ENCODE results near the gene SATB2. TPM values are rescaled to one million over a fixed set of nuclear protein-coding genes. Genes with fewer than 3 reads are reported as not detected.

Gene SATB2
- total RNA-seq, 1 donor, result 12.7 TPM

DNA sequence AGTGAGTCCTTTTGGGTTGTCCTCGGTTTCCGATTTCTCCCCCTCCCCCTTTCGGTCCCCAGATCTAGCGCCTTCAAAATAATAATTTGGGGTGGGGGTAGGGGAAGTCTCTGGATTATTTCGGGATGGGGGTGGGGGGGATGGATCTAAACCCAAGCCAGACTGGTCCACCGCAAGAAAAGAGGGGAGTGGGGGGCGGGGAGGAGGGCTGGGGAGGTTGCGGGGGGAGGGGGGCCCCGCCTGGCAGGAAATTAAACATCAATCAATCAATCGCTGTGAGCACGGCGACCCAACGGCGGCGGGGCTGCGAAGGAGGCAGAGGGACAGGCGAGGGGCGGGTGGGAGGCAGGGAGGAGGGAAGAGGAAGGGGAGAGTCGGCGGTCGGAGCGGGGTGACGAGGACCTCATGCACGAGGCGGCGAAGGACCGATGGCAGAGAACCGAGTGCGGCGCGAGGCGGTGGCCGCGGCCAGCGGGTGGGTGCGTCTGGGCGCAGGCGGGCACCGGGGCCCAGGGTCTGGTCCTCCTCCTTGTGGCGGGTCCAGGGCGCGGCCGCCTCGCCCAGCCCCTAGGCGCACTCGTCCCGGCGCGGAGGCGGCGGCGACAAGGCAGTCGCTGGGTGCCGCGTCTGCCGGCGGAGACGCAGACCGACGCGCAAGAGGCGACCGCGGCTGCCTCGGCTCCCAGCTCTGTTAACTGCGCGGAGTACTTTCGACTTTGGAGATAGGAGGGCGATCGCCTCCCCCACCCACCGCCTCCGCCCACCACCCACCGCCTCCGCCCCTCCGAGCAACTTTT lies 468 bp upstream of the SATB2 start:
- DNase-seq (ENCODE audit: low read depth), result no peak
- peak overlapping the region; percentile 91 for H3K4me3 ChIP-seq (ENCODE audit: low read depth, low read length)
- TF ChIP-seq, protein P1, sequence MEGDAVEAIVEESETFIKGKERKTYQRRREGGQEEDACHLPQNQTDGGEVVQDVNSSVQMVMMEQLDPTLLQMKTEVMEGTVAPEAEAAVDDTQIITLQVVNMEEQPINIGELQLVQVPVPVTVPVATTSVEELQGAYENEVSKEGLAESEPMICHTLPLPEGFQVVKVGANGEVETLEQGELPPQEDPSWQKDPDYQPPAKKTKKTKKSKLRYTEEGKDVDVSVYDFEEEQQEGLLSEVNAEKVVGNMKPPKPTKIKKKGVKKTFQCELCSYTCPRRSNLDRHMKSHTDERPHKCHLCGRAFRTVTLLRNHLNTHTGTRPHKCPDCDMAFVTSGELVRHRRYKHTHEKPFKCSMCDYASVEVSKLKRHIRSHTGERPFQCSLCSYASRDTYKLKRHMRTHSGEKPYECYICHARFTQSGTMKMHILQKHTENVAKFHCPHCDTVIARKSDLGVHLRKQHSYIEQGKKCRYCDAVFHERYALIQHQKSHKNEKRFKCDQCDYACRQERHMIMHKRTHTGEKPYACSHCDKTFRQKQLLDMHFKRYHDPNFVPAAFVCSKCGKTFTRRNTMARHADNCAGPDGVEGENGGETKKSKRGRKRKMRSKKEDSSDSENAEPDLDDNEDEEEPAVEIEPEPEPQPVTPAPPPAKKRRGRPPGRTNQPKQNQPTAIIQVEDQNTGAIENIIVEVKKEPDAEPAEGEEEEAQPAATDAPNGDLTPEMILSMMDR (IDR thresholded peaks at IDR 0.05; ENCODE audit: insufficient read depth, low read length), result no peak

DNA sequence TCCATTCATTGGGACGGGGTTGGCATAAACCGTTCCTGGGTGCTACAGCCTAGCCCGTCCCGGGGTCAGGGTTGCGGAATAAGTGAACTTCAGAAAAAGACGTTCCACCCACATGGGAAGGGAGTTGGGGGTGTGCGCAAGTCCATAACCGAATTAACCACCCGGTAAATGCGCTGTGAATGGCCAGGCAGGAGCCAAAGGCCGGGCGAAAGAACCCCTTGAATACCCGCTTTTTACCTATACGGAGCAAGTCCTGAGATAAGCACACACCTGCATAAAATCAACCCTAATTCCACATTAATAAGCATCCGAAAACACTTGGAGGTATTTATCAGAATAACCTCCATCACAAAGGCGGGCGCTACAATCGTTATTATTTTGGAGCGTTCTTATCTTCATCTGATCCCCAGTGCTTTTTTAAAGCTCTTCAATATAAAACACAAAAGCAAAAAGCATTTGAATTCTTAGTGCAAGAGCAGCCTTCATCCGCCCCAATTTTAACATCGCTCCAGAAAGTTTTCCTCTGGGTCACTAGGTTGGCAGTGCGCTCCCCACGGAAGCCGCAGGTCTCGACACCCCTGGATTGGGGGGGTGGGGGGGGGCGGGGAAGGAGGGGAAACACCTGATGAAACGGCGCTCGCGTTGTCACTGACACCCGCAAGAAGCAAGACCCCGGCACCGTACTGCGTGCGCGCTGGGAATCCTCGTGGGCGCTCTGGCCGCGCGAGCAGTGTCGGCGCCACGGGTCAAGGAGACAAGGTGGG lies 1.2 kb downstream of the SATB2 start:
- DNase-seq (ENCODE audit: low read depth), result peak; percentile 29
- peak overlapping the region; percentile 91 for H3K4me3 ChIP-seq (ENCODE audit: low read depth, low read length)
- TF ChIP-seq, protein P1 (IDR thresholded peaks at IDR 0.05; ENCODE audit: insufficient read depth, low read length), result no peak

DNA sequence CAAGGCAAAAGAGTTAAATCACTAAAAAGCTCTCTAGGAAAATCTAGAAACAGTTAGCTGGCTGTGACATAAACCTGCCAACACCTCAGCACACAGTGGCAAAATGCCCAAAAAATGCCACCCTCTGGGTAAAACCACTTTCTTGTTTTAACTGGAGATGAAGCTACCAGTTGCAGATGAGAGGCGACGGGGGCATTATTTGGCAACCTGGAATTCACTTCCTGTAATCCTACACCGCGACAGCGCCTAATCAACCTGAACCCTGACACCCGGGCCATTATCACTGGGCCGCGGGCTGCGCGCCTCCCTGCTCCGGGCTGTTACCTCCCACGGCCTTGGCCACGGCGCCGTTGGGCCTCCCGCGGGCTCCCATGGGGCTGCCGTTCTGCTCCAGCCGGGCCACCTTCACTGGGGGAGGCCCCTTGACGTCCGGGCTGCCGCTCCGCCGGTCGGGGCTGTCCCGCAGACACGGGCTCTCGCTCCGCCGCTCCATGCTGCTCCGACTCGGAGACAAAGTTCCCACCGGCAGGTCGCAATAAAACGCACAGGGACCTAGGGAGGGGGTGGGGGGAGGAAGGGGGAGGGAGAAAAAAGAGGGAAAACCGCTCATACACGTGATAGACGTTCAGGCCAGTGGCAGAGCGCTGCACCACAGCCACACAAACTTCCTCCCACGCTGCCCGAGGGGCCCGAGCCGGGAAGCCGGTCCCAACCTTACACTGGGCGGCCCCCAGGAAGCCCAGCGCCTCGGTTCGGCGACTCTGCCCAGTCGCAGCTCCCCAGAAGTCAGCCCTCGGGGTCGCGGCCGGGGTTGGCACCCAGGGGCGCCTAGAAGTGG lies 2.0 kb downstream of the SATB2 start:
- peak; percentile 35 for DNase-seq (ENCODE audit: low read depth)
- TF ChIP-seq, protein P1 (IDR thresholded peaks at IDR 0.05; ENCODE audit: insufficient read depth, low read length), result no peak
- peak overlapping the region; percentile 91 for H3K4me3 ChIP-seq (ENCODE audit: low read depth, low read length)

DNA sequence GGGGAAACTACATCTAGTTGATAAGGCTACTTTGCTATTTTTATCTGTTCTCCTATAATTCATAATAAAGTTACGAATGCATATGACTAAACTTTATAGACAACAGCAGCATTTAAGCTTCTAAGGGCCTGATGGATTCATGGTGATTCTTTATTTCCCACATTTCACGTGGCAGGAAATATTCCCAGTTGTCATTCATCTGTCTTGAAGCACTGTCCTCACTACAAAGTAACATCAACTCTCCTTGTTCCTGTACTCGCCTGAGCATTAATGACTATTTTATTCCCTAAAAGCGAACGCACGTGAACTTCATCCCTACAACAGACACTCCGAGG lies 2.6 kb downstream of the SATB2 start:
- TF ChIP-seq, protein P1 (IDR thresholded peaks at IDR 0.05; ENCODE audit: insufficient read depth, low read length), result no peak
- DNase-seq (ENCODE audit: low read depth), result no peak
- peak overlapping the region; percentile 91 for H3K4me3 ChIP-seq (ENCODE audit: low read depth, low read length)

DNA sequence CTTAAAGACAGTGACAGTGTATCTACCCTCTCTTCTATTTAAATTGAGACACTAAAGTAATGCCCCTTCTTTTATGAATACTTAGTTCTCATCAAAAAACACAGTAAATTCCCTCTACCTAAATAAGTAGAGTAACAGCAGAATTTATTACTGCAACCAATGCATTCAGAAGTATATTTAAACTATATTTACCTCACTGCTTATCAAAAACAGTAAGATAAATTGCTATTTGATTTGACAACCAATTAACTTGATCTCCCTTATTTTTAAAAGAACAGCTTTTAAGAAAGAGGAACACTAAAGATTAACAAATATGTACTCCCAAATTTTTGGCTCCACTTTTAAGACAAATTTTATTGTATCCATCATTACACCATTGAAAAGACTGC lies 4.8 kb downstream of the SATB2 start:
- TF ChIP-seq, protein P1 (IDR thresholded peaks at IDR 0.05; ENCODE audit: insufficient read depth, low read length), result no peak

DNA sequence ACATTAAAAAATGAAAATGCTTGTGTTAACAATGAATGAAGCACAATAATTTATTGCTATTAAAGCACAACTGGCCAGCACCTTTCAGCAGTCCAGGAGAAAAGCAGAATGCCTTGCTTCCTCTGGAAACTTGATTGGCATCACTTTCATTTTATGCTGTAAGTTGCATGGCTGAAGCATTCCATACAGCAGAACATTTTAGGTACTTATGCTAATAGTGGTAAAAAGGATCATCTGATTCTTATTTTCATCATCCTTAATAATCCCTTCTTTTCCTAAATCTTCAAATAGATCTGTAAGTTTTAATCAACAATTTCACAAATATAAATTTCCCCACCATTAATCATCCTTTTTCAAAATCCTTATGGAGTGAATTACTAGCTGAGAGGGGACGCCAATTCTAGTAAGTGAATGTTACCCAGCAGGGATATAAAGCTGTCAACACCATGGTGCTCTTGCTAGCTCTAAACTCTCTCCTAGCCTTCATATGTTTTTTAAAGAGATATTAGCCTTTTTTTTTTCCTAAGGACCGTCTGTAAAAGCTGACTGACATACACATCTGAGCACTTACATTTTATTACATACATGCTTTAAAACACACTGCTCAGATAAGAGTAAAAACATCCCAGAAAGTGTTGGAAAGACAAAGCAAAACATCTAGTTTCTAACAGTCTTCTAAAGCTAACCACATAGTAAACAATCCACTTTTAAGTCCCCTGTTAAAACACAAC lies 5.3 kb downstream of the SATB2 start:
- no peak for DNase-seq (ENCODE audit: low read depth)
- no peak overlapping the region for H3K4me3 ChIP-seq (ENCODE audit: low read depth, low read length)
- TF ChIP-seq, protein P1 (IDR thresholded peaks at IDR 0.05; ENCODE audit: insufficient read depth, low read length), result no peak

More for the DNA sequence above, 4.8 kb downstream of the SATB2 start:
- DNase-seq (ENCODE audit: low read depth), result no peak
- H3K4me3 ChIP-seq (ENCODE audit: low read depth, low read length), result no peak overlapping the region

All from fibroblast of the aortic adventitia (primary cell).